ENCODE measurements around the gene ALOX12. TPM values are rescaled to one million over a fixed set of nuclear protein-coding genes. Genes with fewer than 3 reads are reported as not detected.
"Not testable (repeated sequence)": the region's sequence is repeated elsewhere in the genome, so short reads cannot be mapped to it uniquely, and the experiment has no call there.

The ALOX12 gene
- total RNA-seq, 4 donors from 2014 or later: not detected

DNA sequence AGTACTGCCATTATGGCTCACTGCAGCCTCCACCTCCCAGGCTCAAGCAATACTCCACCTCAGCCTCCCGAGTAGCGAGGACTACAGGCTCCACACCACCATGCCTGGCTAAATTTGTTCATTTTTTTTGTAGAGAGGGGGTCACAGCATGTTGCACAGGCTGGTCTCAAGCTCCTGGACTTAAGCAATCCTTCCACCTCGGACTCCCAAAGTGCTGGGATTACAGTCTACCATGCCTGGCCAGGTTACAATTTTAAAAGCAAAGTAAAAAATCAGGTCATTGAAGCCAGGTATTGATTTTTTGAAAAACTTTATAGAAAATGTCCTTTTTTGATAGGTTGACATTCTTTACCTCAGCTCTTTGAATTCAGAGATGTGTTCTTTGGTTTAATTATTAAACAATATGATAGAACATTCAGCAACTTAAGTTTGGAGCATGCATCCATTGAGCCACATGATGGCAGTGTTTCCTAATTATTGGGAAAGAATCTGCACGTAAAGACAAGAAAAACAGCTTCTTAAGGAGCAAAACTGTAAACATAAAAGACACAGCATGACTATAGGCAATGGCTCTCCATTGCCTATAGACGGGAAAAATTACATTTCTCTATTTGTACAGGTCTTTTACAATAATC is 49.8 kb downstream of the ALOX12 start:
- 28 to 34% methylated on average over 2 to 5 of the region's 5 CpGs for WGBS, 2 donors (ENCODE audit: low coverage in 1 of 2)
- Histone ChIP-seq H3K9me3 (no peaks in the 10 kb centered on the region), H3K4me1 (peaks cover 25 to 48% (median 37%) of the 10 kb centered on the region in 4 donors), H3K27me3 (peaks cover 17% of the 10 kb centered on the region), H3K36me3 (no peaks in the 10 kb centered on the region), H3K27ac (peak overlapping the region; percentile 75 to 94 (median 82)), H3K4me3 (peak overlapping the region in 3 of 4 donors; percentile 17 to 41 (median 21))
- no peak for TF ChIP-seq POLR2A (IDR thresholded peaks at IDR 0.05)
- peak in 1 of 3 donors; percentile 1 for TF ChIP-seq POLR2AphosphoS5 (IDR thresholded peaks at IDR 0.05)
- no peak for TF ChIP-seq EP300 (IDR thresholded peaks at IDR 0.05; ENCODE audit: low read depth)
- TF ChIP-seq, protein P1, sequence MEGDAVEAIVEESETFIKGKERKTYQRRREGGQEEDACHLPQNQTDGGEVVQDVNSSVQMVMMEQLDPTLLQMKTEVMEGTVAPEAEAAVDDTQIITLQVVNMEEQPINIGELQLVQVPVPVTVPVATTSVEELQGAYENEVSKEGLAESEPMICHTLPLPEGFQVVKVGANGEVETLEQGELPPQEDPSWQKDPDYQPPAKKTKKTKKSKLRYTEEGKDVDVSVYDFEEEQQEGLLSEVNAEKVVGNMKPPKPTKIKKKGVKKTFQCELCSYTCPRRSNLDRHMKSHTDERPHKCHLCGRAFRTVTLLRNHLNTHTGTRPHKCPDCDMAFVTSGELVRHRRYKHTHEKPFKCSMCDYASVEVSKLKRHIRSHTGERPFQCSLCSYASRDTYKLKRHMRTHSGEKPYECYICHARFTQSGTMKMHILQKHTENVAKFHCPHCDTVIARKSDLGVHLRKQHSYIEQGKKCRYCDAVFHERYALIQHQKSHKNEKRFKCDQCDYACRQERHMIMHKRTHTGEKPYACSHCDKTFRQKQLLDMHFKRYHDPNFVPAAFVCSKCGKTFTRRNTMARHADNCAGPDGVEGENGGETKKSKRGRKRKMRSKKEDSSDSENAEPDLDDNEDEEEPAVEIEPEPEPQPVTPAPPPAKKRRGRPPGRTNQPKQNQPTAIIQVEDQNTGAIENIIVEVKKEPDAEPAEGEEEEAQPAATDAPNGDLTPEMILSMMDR (IDR thresholded peaks at IDR 0.05): peak; percentile 73 to 95 (median 77)
- intact Hi-C loops (cut with DNase I; ENCODE audit: low total_unique reads) (loop anchor here (10.0 kb wide), 1 partner anchor 539 kb away; the partner anchor contains the start of gene MPDU1), in situ Hi-C loops (cut with MboI; ENCODE audit: low pct_ligation_motif_present in 1 of 4, low pct_unique_long_range_greater_than_20kb in 1 of 4, low sequenced_read_pairs in 3 of 4) (loop anchor here (5.0 to 25.0 kb wide), 4 partner anchors 92 to 292 kb away; partner anchors contain the start of genes SLC2A4 (in 2 of the 4), YBX2 (in 2 of the 4), ACADVL (in 1 of the 4) and ACAP1 (in 1 of the 4))
- DNase-seq: peak; percentile 63

DNA sequence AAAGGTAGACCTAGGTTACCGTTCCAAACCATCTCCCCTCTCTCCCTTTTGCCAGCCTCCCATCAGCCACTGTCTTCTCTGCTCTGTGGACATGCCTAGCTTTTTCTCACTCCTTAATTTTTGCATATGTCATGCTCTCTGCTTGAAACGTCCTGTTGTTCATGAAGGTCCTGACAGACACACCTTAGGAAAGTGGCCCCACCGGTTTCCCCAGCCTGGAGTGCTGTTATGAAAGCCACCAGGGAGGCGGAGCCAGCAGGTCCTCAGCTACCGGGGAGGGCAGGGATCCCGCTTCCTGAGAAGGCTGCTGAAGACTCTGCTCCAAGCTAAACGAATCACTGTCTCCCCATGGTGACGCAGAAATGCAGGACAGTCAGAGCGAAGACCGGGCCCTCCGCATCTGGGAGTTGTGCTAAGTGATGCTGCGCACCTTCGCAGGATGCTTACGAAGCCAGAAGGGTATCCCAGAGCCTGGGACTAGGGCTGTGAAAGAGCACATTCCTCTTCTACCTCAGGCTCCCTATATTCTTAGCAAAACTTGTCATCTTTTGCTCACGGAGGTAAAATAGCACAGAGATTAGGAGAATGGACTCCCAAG is 50.4 kb downstream of the ALOX12 start:
- WGBS, 2 donors (ENCODE audit: low coverage in 1 of 2): 0 to 5% methylated on average over 5 to 15 of the region's 15 CpGs
- DNase-seq: peak; percentile 95
- Histone ChIP-seq H3K4me1 (peaks cover 25 to 48% (median 37%) of the 10 kb centered on the region in 4 donors), H3K27ac (peak overlapping the region; percentile 75 to 94 (median 82)), H3K4me3 (peak overlapping the region in 3 of 4 donors; percentile 17 to 41 (median 21)), H3K36me3 (no peaks in the 10 kb centered on the region), H3K9me3 (no peaks in the 10 kb centered on the region), H3K27me3 (peaks cover 17% of the 10 kb centered on the region)
- TF ChIP-seq EP300 (IDR thresholded peaks at IDR 0.05; ENCODE audit: low read depth) (no peak), POLR2A (IDR thresholded peaks at IDR 0.05) (peak; percentile 14), POLR2AphosphoS5 (IDR thresholded peaks at IDR 0.05) (peak in 1 of 3 donors; percentile 49)
- TF ChIP-seq, protein P1 (IDR thresholded peaks at IDR 0.05): peak in 1 of 5 experiments; percentile 54
- intact Hi-C loops (cut with DNase I; ENCODE audit: low total_unique reads) (loop anchor here (10.0 kb wide), 1 partner anchor 539 kb away; the partner anchor contains the start of gene MPDU1), in situ Hi-C loops (cut with MboI; ENCODE audit: low pct_ligation_motif_present in 1 of 4, low pct_unique_long_range_greater_than_20kb in 1 of 4, low sequenced_read_pairs in 3 of 4) (loop anchor here (5.0 to 25.0 kb wide), 4 partner anchors 91 to 291 kb away; partner anchors contain the start of genes SLC2A4 (in 2 of the 4), YBX2 (in 2 of the 4), ACADVL (in 1 of the 4) and ACAP1 (in 1 of the 4))

DNA sequence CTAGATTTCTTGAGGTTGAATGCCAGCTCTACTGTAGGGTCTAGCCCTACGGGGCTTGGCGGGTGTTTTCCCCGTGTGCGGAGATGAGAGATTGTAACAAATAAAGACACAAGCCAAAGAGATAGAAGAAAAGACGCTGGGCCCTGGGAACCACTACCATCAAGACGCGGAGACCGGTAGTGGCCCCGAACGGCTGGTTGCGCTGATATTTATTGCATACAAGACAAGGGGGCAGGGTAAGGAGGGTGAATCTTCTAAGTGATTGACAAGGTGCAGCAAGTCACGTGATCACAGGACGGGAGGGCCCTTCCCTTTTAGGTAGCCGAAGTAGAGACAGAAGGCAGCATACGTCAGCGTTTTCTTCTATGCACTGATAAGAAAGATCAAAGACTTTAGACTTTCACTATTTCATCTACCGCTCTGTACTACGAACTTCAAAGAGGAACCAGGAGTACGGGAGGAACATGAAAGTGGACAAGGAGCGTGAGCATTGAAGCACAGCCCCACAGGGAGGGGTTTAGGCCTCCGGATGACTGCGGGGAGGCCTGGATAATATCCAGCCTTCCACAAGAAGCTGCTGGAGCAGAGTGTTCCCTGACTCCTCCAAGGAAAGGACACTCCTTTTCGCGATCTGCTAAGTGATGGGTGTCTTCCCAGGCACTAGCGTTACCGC is 51.0 kb downstream of the ALOX12 start:
- Histone ChIP-seq H3K27ac (peak overlapping the region; percentile 75 to 94 (median 82)), H3K27me3 (peaks cover 17% of the 10 kb centered on the region), H3K4me1 (peaks cover 25 to 48% (median 37%) of the 10 kb centered on the region in 4 donors), H3K4me3 (peak overlapping the region; percentile 7 to 41 (median 19))
- H3K9me3 ChIP-seq, H3K36me3 ChIP-seq: not testable (repeated sequence)
- WGBS, 2 donors (ENCODE audit: low coverage in 1 of 2): 6 to 30% methylated on average over 4 to 26 of the region's 26 CpGs
- TF ChIP-seq POLR2AphosphoS5 (IDR thresholded peaks at IDR 0.05): peak in 2 of 3 donors; percentile 43 to 61
- intact Hi-C loops (cut with DNase I; ENCODE audit: low total_unique reads) (loop anchor here (10.0 kb wide), 1 partner anchor 538 kb away; the partner anchor contains the start of gene MPDU1), in situ Hi-C loops (cut with MboI; ENCODE audit: low pct_ligation_motif_present in 1 of 4, low pct_unique_long_range_greater_than_20kb in 1 of 4, low sequenced_read_pairs in 3 of 4) (loop anchor here (5.0 to 25.0 kb wide), 4 partner anchors 90 to 290 kb away; partner anchors contain the start of genes SLC2A4 (in 2 of the 4), YBX2 (in 2 of the 4), ACADVL (in 1 of the 4) and ACAP1 (in 1 of the 4))
- DNase-seq: peak; percentile 77

DNA sequence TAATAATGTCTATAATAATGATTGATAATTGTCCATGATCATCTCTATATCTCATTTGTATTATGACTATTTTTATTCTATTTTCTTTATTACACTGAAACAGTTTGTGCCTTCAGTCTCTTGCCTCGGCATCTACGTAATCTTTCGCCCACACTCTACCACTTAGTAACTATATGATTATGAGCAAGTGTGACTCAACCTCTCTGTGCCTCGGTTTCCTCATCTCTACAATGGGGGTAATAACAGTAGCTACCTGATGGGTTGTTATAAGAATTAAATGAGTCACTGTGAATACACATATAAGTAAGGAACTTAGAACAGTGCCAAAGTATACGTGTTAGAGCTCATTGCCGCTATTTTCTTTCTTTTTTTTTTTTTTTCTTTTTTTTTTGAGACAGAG is 51.7 kb downstream of the ALOX12 start:
- no peak overlapping the region for H3K4me3 ChIP-seq
- no peaks in the 10 kb centered on the region for H3K36me3 ChIP-seq
- in situ Hi-C loops (cut with MboI; ENCODE audit: low pct_ligation_motif_present in 1 of 4, low pct_unique_long_range_greater_than_20kb in 1 of 4, low sequenced_read_pairs in 3 of 4): loop anchor here (5.0 to 25.0 kb wide), 4 partner anchors 90 to 290 kb away; partner anchors contain the start of genes SLC2A4 (in 2 of the 4), YBX2 (in 2 of the 4), ACADVL (in 1 of the 4) and ACAP1 (in 1 of the 4)
- peaks cover 17% of the 10 kb centered on the region for H3K27me3 ChIP-seq
- H3K9me3 ChIP-seq: no peaks in the 10 kb centered on the region
- WGBS, 2 donors (ENCODE audit: low coverage in 1 of 2): 43 to 44% methylated on average over 5 to 6 of the region's 6 CpGs
- peaks cover 22 to 42% (median 33%) of the 10 kb centered on the region in 4 donors for H3K4me1 ChIP-seq
- H3K27ac ChIP-seq: peak overlapping the region; percentile 75 to 94 (median 82)
- DNase-seq: no peak
- intact Hi-C loops (cut with DNase I; ENCODE audit: low total_unique reads): loop anchor here (10.0 kb wide), 1 partner anchor 537 kb away; the partner anchor contains the start of gene MPDU1
- no peak for TF ChIP-seq POLR2A (IDR thresholded peaks at IDR 0.05)
- TF ChIP-seq, protein P1 (IDR thresholded peaks at IDR 0.05): no peak
